Bronchial epithelial cell (primary cell): ENCODE measurements around the gene RAB18. TPM values are rescaled to one million over a fixed set of nuclear protein-coding genes. Genes with fewer than 3 reads are reported as not detected.
"Not testable (repeated sequence)": the region's sequence is repeated elsewhere in the genome, so short reads cannot be mapped to it uniquely, and the experiment has no call there.

Experiments
- DNase-seq: peaks from one replicate; pipeline ENCODE4 v3.0.0-alpha.2; 2010; ENCODE audit warnings: low read depth
- FAIRE-seq: peaks from 2 replicates; lab custom pipeline; 2011; peaks lifted over from hg19 to GRCh38; lab: Jason Lieb, UNC
- H3K27me3 ChIP-seq: 2 replicates; pipeline ENCODE4 v1.5.1; 2011; ENCODE audit warnings: low read length; ENCODE audit not compliant: control insufficient read depth, insufficient read depth
- H3K36me3 ChIP-seq: 2 replicates; pipeline ENCODE4 v1.5.1; 2011; ENCODE audit warnings: low read length; ENCODE audit not compliant: control insufficient read depth, insufficient read depth
- H3K4me3 ChIP-seq: 2 replicates; pipeline ENCODE4 v1.5.1; 2011; ENCODE audit warnings: mild to moderate bottlenecking, low read depth, low read length, control low read depth
- total RNA-seq: library from RNA; depleted of rRNA; stranded (reverse); fragments of >200 nt; gene quantifications from 2 replicates; pipeline ENCODE4 v1.2.1, GENCODE V29; 2014
- TF ChIP-seq, protein P1 (sequence below): IDR thresholded peaks from 2 replicates; pipeline ENCODE4 v1.5.1; 2011; ENCODE audit warnings: mild to moderate bottlenecking, moderate library complexity, low read length, control low read depth, inconsistent platforms; ENCODE audit not compliant: insufficient read depth, severe bottlenecking

RAB18 gene
- total RNA-seq, 1 donor from 2014 or later: 74.8 TPM

DNA sequence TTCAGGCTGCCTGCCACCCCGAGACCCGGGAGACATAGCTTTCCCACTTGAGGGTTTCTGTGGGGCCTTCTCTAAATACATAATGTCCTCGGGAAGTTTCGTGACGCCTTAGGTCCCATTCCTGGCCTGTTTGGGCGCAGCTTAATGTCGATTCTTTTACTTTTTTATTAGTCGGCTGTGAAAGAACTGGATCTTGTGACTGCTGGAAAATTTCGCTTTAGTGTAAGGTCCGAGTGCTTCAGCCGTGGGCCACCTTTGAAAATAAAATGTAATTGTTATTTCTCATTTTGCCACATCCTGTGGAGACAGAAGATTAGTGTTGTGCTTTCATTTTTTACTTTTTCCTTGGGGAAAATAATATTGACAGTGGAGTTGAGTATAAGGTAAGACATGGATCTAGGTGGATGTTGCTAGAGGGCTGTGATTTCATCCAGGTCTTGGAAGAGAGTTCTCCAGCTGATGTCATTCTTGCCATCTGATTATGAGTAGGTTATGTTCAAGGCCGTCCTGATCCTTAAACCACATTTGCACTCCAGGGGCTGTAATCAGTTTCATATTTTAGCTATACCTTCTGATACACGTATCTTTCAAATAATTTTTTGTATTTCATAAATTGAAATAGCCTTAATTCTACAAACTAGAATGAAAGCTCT is 830 bp downstream of the RAB18 start:
- DNase-seq (peak; percentile 69), FAIRE-seq (no peak)
- TF ChIP-seq, protein P1, sequence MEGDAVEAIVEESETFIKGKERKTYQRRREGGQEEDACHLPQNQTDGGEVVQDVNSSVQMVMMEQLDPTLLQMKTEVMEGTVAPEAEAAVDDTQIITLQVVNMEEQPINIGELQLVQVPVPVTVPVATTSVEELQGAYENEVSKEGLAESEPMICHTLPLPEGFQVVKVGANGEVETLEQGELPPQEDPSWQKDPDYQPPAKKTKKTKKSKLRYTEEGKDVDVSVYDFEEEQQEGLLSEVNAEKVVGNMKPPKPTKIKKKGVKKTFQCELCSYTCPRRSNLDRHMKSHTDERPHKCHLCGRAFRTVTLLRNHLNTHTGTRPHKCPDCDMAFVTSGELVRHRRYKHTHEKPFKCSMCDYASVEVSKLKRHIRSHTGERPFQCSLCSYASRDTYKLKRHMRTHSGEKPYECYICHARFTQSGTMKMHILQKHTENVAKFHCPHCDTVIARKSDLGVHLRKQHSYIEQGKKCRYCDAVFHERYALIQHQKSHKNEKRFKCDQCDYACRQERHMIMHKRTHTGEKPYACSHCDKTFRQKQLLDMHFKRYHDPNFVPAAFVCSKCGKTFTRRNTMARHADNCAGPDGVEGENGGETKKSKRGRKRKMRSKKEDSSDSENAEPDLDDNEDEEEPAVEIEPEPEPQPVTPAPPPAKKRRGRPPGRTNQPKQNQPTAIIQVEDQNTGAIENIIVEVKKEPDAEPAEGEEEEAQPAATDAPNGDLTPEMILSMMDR: no peak
- peak overlapping the region; percentile 93 for H3K4me3 ChIP-seq
- H3K36me3 ChIP-seq: no peaks in the 10 kb centered on the region
- H3K27me3 ChIP-seq: no peaks in the 10 kb centered on the region

DNA sequence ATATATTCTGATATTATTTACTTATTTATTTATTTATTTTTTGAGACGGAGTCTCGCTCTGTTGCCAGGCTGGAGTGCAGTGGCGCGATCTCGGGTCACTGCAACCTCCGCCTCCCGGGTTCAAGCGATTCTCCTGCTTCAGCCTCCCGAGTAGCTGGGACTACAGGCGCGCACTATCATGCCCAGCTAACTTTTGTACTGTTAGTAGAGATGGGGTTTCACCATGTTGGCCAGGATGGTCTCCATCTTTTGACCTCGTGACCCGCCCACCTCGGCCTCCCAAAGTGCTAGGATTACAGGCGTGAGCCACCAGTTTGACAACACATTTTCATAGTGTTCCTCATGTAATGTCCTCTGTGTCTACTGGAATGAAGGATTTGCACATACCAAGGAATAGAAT is 1.4 kb downstream of the RAB18 start:
- FAIRE-seq: not testable (repeated sequence)

DNA sequence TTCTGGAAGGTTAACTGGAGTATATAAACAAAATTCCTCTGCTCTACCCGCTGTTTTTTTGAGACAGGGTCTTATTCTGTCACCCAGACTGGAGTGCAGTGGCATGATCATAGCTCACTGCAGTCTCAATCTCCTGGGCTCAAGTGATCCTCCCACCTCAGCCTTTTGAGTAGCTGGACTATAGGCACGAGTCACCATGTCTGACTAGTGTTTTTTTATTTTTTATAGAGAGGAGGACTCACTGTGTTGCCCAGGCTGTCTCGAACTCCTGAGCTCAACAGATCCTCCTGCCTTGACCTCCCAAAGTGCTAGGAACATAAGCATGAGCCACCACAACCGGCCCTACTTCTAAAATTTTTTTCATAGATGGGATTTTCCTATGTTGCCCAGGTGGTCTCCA is 2.2 kb downstream of the RAB18 start:
- FAIRE-seq (no peak), DNase-seq (no peak)
- Histone ChIP-seq H3K27me3 (no peaks in the 10 kb centered on the region), H3K4me3 (no peak overlapping the region), H3K36me3 (no peaks in the 10 kb centered on the region)
- TF ChIP-seq, protein P1: no peak

More for the DNA sequence above, 1.4 kb downstream of the RAB18 start:
- H3K27me3 ChIP-seq, DNase-seq, H3K4me3 ChIP-seq, H3K36me3 ChIP-seq: not testable (repeated sequence)

DNA sequence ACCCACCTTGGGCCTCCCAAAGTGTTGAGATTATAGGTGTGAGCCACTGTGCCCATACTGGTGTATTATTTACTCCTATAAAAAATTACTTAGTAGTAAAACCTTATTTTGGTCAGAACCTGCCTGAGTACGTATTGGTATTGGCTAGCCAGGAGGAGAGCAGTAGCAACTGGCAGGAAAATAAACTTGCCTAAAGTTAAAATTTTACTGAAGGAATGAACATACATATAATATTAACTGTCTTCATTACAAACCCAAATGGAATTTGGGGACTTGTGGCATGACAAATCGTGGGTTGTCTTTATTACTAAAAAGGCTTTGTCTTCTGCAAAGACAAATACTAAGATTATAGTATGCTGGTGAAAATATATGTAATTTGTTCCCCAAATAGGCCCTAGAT is 8.4 kb downstream of the RAB18 start:
- peaks cover 2% of the 10 kb centered on the region for H3K36me3 ChIP-seq
- H3K4me3 ChIP-seq: no peak overlapping the region
- TF ChIP-seq, protein P1: no peak
- H3K27me3 ChIP-seq: no peaks in the 10 kb centered on the region
- FAIRE-seq (no peak), DNase-seq (no peak)

DNA sequence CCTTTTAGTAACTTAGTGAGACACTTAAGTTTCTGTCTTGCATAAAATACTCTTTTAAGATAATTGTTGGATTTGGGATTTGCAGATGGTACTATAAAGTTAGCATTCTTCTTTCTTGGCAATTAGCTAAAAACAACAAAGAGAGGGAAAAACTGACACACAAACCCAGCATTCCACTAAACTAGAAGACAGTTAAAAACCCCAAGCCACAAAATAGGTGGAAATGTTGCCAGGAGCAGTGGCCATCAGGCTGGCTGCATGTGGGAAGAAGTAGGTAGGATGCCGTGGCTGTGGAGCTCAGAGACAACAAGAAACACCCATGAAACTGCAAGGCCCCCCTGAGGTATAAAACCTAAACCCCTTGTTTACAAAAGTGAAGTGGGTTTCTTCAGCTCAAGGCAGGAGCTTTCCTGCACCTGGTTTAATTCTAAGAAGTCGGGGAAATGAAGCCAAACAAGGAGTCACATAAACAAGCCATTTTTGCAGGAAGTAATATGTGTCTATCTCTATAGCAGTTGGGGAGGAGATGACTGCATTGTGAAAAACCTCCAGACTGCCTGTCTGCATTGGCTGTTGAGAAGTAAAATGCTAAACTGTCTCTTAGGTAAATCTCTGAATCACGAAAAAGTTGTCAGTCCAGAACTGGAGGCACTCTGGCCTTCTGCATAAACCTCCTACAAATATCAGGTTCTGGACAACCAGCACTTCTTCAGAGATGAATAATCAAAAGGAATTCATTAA is 9.5 kb downstream of the RAB18 start:
- no peak for FAIRE-seq

DNA sequence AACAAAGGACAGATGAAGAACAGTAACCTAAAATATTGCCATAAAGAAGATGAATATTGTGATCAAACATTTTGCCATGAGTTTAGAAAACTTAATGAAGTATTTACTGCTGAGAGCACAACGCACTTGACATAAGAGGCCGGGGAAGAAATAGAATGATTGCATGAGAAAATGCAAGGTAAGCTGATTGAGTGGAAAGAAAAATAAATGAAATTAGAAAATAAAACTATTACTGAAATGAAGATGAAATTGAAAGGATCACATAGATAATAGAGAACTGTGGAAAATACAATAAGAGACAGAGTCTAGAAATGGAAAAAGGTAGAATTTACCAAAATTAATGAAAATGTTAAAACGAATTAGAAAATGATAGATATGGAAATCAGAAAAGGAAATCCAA is 10.1 kb downstream of the RAB18 start:
- H3K27me3 ChIP-seq: no peaks in the 10 kb centered on the region
- no peak for DNase-seq
- TF ChIP-seq, protein P1: no peak
- FAIRE-seq: no peak
- H3K4me3 ChIP-seq: no peak overlapping the region
- H3K36me3 ChIP-seq: peaks cover 2% of the 10 kb centered on the region

More for the DNA sequence above, 9.5 kb downstream of the RAB18 start:
- peak; percentile 76 for DNase-seq
- H3K4me3 ChIP-seq: no peak overlapping the region
- TF ChIP-seq, protein P1: no peak
- peaks cover 2% of the 10 kb centered on the region for H3K36me3 ChIP-seq
- H3K27me3 ChIP-seq: no peaks in the 10 kb centered on the region
